NCI-H446 treated with DMSO at 0.1 percent for 48 hours (cell line): Measurements from ENCODE around the gene RPRD1B.

Experiments
- DNase-seq: peaks from one replicate; lab custom pipeline; 2025; lab: John Stamatoyannopoulos, UW

RPRD1B gene

GRCh38 chr20:38033330-38034107 lies at the start of gene RPRD1B, which contains the start of gene TTI1:
Gene RPRD1B (plus strand): TSS chr20:38033746. CDS start chr20:38033948, 202 bp downstream.
Gene TTI1 (minus strand): TSS chr20:38033456. CDS start chr20:38013816, 19,640 bp downstream.
- peak; percentile 85 for DNase-seq

- peak; percentile 28 for DNase-seq
Measured at GRCh38 chr20:37984018-37984785, 49.3 kb upstream of the RPRD1B start.

- no peak for DNase-seq
Measured at GRCh38 chr20:37986044-37986858, 47.3 kb upstream of the RPRD1B start.

GRCh38 chr20:37986873-37987601 lies 46.5 kb upstream of the RPRD1B start:
- peak; percentile 31 for DNase-seq

- no peak for DNase-seq
Measured at GRCh38 chr20:37987602-37988290, 45.8 kb upstream of the RPRD1B start.

GRCh38 chr20:37988306-37988954 lies 45.1 kb upstream of the RPRD1B start:
- no peak for DNase-seq

GRCh38 chr20:37989601-37990295 lies 43.8 kb upstream of the RPRD1B start:
- no peak for DNase-seq

GRCh38 chr20:37990571-37991151 lies 42.9 kb upstream of the RPRD1B start:
- no peak for DNase-seq

- no peak for DNase-seq
Measured at GRCh38 chr20:37991157-37991866, 42.2 kb upstream of the RPRD1B start.

- DNase-seq: no peak
Measured at GRCh38 chr20:37991908-37992307, 41.6 kb upstream of the RPRD1B start.

GRCh38 chr20:37992802-37993409 lies 40.6 kb upstream of the RPRD1B start:
- no peak for DNase-seq

- DNase-seq: no peak
Measured at GRCh38 chr20:37994512-37994911, 39.0 kb upstream of the RPRD1B start.

GRCh38 chr20:37995856-37996605 lies 37.5 kb upstream of the RPRD1B start:
- no peak for DNase-seq

- DNase-seq: no peak
Measured at GRCh38 chr20:37997516-37997915, 36.0 kb upstream of the RPRD1B start.

- DNase-seq: no peak
Measured at GRCh38 chr20:37999526-38000263, 33.9 kb upstream of the RPRD1B start.

- DNase-seq: no peak
Measured at GRCh38 chr20:38000293-38000692, 33.3 kb upstream of the RPRD1B start.
